ENCODE results near the gene CPXM1. TPM values are rescaled to one million over a fixed set of nuclear protein-coding genes. Genes with fewer than 3 reads are reported as not detected.
A peak's percentile ranks its signal among the peaks of the same experiment; 100 is the strongest.

The CPXM1 gene
- total RNA-seq, 8 experiments from 2014 or later, result 0.84 to 53.5 (median 17.2) TPM; not detected in 1

- peak overlapping the region in 4 of 5 donors; percentile 15 to 28 (median 18) for H3K4me3 ChIP-seq
- ATAC-seq (replicated peaks in 6 of 8), result peak in 7 of 8 experiments; percentile 0 to 60 (median 28)
- in situ Hi-C loops (cut with MboI; ENCODE audit: low pct_unique_long_range_greater_than_20kb in 2 of 9, low sequenced_read_pairs in 9 of 9, unreplicated experiment in 9 of 9), result no loop called here
- WGBS, 10 experiments, result 4 to 80% (median 11%) methylated on average over 1 to 20 of the region's 47 CpGs; no CpG with 5 or more reads in 6 of the 10 experiments
- no peak overlapping the region for H3K27ac ChIP-seq
- no peaks in the 10 kb centered on the region for H3K4me1 ChIP-seq (replicated peaks in 1 of 2)
Measured at GRCh38 chr20:2752567-2753460, 47.6 kb downstream of the CPXM1 start.

- H3K27ac ChIP-seq, result no peak overlapping the region
- H3K4me1 ChIP-seq (replicated peaks in 1 of 2), result no peaks in the 10 kb centered on the region
- peak overlapping the region in 4 of 5 donors; percentile 15 to 28 (median 18) for H3K4me3 ChIP-seq
- in situ Hi-C loops (cut with MboI; ENCODE audit: low pct_unique_long_range_greater_than_20kb in 2 of 9, low sequenced_read_pairs in 9 of 9, unreplicated experiment in 9 of 9), result no loop called here
- 7% methylated on average over 3 of the region's 93 CpGs; no CpG with 5 or more reads in 9 of the 10 experiments for WGBS, 10 experiments
- peak; percentile 25 to 73 (median 47) for ATAC-seq (replicated peaks in 6 of 8)
Measured at GRCh38 chr20:2751878-2752566, 48.4 kb downstream of the CPXM1 start.

- ATAC-seq (replicated peaks in 6 of 8), result peak in 4 of 8 experiments; percentile 3 to 50 (median 13)
- H3K4me3 ChIP-seq, result no peak overlapping the region
- H3K27ac ChIP-seq, result no peak overlapping the region
- H3K4me1 ChIP-seq (replicated peaks in 1 of 2), result no peaks in the 10 kb centered on the region
- WGBS, 10 experiments, result 0 to 8% (median 2%) methylated on average over 2 to 8 of the region's 26 CpGs; no CpG with 5 or more reads in 3 of the 10 experiments
- in situ Hi-C loops (cut with MboI; ENCODE audit: low pct_unique_long_range_greater_than_20kb in 2 of 9, low sequenced_read_pairs in 9 of 9, unreplicated experiment in 9 of 9), result no loop called here
Measured at GRCh38 chr20:2751347-2751877, 49.0 kb downstream of the CPXM1 start.

GRCh38 chr20:2750491-2751251 is 49.8 kb downstream of the CPXM1 start:
- Histone ChIP-seq H3K4me3 (no peak overlapping the region), H3K27ac (no peak overlapping the region), H3K4me1 (replicated peaks in 1 of 2) (no peaks in the 10 kb centered on the region)
- ATAC-seq (replicated peaks in 6 of 8), result peak in 6 of 8 experiments; percentile 21 to 73 (median 56)
- in situ Hi-C loops (cut with MboI; ENCODE audit: low pct_unique_long_range_greater_than_20kb in 2 of 9, low sequenced_read_pairs in 9 of 9, unreplicated experiment in 9 of 9), result no loop called here
- 0 to 40% (median 0%) methylated on average over 1 to 3 of the region's 34 CpGs; no CpG with 5 or more reads in 4 of the 10 experiments for WGBS, 10 experiments

- Histone ChIP-seq H3K4me3 (no peak overlapping the region), H3K27ac (no peak overlapping the region), H3K4me1 (replicated peaks in 1 of 2) (no peaks in the 10 kb centered on the region)
- no peak for ATAC-seq (replicated peaks in 6 of 8)
- 0 to 30% (median 15%) methylated on average over 2 to 6 of the region's 30 CpGs; no CpG with 5 or more reads in 6 of the 10 experiments for WGBS, 10 experiments
- in situ Hi-C loops (cut with MboI; ENCODE audit: low pct_unique_long_range_greater_than_20kb in 2 of 9, low sequenced_read_pairs in 9 of 9, unreplicated experiment in 9 of 9), result no loop called here
Measured at GRCh38 chr20:2749951-2750490, 50.4 kb downstream of the CPXM1 start.

- Histone ChIP-seq H3K4me3 (no peak overlapping the region), H3K27ac (no peak overlapping the region), H3K4me1 (replicated peaks in 1 of 2) (no peaks in the 10 kb centered on the region)
- in situ Hi-C loops (cut with MboI; ENCODE audit: low pct_unique_long_range_greater_than_20kb in 2 of 9, low sequenced_read_pairs in 9 of 9, unreplicated experiment in 9 of 9), result no loop called here
- ATAC-seq (replicated peaks in 6 of 8), result no peak
- 0% methylated on average over 1 of the region's 49 CpGs; no CpG with 5 or more reads in 9 of the 10 experiments for WGBS, 10 experiments
Measured at GRCh38 chr20:2749343-2749950, 51.0 kb downstream of the CPXM1 start.

GRCh38 chr20:2748551-2749342 is 51.7 kb downstream of the CPXM1 start:
- in situ Hi-C loops (cut with MboI; ENCODE audit: low pct_unique_long_range_greater_than_20kb in 2 of 9, low sequenced_read_pairs in 9 of 9, unreplicated experiment in 9 of 9), result no loop called here
- Histone ChIP-seq H3K4me3 (no peak overlapping the region), H3K27ac (no peak overlapping the region), H3K4me1 (replicated peaks in 1 of 2) (no peaks in the 10 kb centered on the region)
- peak in 4 of 8 experiments; percentile 7 to 46 (median 21) for ATAC-seq (replicated peaks in 6 of 8)
- 0 to 67% (median 11%) methylated on average over 1 to 6 of the region's 10 CpGs; no CpG with 5 or more reads in 3 of the 10 experiments for WGBS, 10 experiments

- in situ Hi-C loops (cut with MboI; ENCODE audit: low pct_unique_long_range_greater_than_20kb in 2 of 9, low sequenced_read_pairs in 9 of 9, unreplicated experiment in 9 of 9), result no loop called here
- Histone ChIP-seq H3K4me3 (no peak overlapping the region), H3K4me1 (replicated peaks in 1 of 2) (no peaks in the 10 kb centered on the region), H3K27ac (no peak overlapping the region)
- ATAC-seq (replicated peaks in 6 of 8), result no peak
- WGBS, 10 experiments, result 57 to 100% (median 81%) methylated on average over 1 to 6 of the region's 8 CpGs; no CpG with 5 or more reads in 3 of the 10 experiments
Measured at GRCh38 chr20:2747676-2748235, 52.7 kb downstream of the CPXM1 start.

GRCh38 chr20:2746636-2747265 is 53.7 kb downstream of the CPXM1 start:
- H3K27ac ChIP-seq, result no peak overlapping the region
- ATAC-seq (replicated peaks in 6 of 8), result no peak
- H3K4me3 ChIP-seq, result no peak overlapping the region
- H3K4me1 ChIP-seq (replicated peaks in 1 of 2), result no peaks in the 10 kb centered on the region
- 30 to 93% (median 60%) methylated on average over 1 to 6 of the region's 8 CpGs; no CpG with 5 or more reads in 1 of the 10 experiments for WGBS, 10 experiments
- in situ Hi-C loops (cut with MboI; ENCODE audit: low pct_unique_long_range_greater_than_20kb in 2 of 9, low sequenced_read_pairs in 9 of 9, unreplicated experiment in 9 of 9), result no loop called here

GRCh38 chr20:2745936-2746635 is 54.3 kb downstream of the CPXM1 start:
- Histone ChIP-seq H3K27ac (no peak overlapping the region), H3K4me3 (no peak overlapping the region), H3K4me1 (replicated peaks in 1 of 2) (no peaks in the 10 kb centered on the region)
- 33 to 100% (median 80%) methylated on average over 1 to 3 of the region's 4 CpGs; no CpG with 5 or more reads in 4 of the 10 experiments for WGBS, 10 experiments
- in situ Hi-C loops (cut with MboI; ENCODE audit: low pct_unique_long_range_greater_than_20kb in 2 of 9, low sequenced_read_pairs in 9 of 9, unreplicated experiment in 9 of 9), result no loop called here
- no peak for ATAC-seq (replicated peaks in 6 of 8)
